ENCODE data around the gene RDH14.

Gene RDH14

DNA sequence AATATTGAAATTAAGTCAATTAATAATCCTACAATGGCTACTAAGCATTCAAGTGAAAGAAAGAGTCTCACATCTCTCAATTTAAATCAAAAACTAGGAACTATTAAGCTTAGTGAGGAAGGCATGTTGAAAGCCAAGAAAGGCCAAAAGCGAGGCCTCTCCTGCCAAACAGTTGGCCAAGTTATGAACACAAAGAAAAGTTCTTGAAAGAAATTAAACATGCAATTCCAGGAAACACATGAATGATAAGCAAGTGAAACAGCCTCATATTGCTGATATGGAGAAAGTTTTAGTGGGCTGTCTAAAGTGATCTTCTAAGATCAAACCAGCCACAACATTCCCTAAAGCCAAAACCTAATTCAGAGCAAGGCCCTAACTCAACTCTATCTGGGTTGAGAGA is 11.8 kb downstream of the RDH14 start:
- H3K4me2 ChIP-seq (ENCODE audit: low read length), result no peak overlapping the region
- H3F3A ChIP-seq (ENCODE audit: control insufficient read depth, insufficient read depth), result peaks cover 8% of the 10 kb centered on the region
- H3K9me2 ChIP-seq (replicated peaks; ENCODE audit: control insufficient read depth, low read length), result no peaks in the 10 kb centered on the region
- peaks cover 33% of the 10 kb centered on the region for H3K4me1 ChIP-seq (ENCODE audit: control insufficient read depth, low read length)
- H3K36me3 ChIP-seq (ENCODE audit: control insufficient read depth, low read length), result peaks cover 20% of the 10 kb centered on the region
- H4K20me1 ChIP-seq (ENCODE audit: control insufficient read depth, insufficient read depth, low read depth, low read length), result no peaks in the 10 kb centered on the region
- TF ChIP-seq EZH2phosphoT487 (IDR thresholded peaks at IDR 0.05; ENCODE audit: borderline replicate concordance, low read length), result no peak
- TF ChIP-seq, protein P1, sequence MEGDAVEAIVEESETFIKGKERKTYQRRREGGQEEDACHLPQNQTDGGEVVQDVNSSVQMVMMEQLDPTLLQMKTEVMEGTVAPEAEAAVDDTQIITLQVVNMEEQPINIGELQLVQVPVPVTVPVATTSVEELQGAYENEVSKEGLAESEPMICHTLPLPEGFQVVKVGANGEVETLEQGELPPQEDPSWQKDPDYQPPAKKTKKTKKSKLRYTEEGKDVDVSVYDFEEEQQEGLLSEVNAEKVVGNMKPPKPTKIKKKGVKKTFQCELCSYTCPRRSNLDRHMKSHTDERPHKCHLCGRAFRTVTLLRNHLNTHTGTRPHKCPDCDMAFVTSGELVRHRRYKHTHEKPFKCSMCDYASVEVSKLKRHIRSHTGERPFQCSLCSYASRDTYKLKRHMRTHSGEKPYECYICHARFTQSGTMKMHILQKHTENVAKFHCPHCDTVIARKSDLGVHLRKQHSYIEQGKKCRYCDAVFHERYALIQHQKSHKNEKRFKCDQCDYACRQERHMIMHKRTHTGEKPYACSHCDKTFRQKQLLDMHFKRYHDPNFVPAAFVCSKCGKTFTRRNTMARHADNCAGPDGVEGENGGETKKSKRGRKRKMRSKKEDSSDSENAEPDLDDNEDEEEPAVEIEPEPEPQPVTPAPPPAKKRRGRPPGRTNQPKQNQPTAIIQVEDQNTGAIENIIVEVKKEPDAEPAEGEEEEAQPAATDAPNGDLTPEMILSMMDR (IDR thresholded peaks at IDR 0.05; ENCODE audit: low read depth, low read length, poor library complexity, severe bottlenecking), result no peak
- H3K79me2 ChIP-seq (ENCODE audit: control insufficient read depth, low read length), result peaks cover 9% of the 10 kb centered on the region
- H3K27ac ChIP-seq (ENCODE audit: low read depth, low read length), result no peak overlapping the region
- no peak overlapping the region for H3K4me3 ChIP-seq (ENCODE audit: low read length)
- H3K27me3 ChIP-seq (ENCODE audit: control insufficient read depth, low read length), result no peaks in the 10 kb centered on the region
- H3K9me3 ChIP-seq (ENCODE audit: control insufficient read depth, insufficient read depth, low read length), result no peaks in the 10 kb centered on the region

DNA sequence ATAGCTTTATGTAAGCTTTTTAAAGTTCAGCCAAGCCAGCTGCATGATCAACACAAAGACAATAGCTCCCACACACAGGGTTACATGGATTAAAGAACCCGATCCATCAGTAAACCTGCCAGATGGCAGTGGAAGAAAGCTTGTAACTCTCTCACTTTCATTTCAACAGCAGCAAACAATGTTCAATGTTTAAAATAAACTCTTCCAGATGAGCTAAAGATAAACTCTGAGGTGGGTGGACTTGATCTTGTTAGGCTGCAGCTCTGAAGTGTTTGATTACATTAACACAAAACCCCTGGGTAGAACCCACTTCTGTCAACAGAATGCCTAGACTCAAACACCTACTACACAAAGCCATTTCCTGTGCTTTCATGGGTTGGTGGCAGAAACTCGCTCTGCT is 13.9 kb downstream of the RDH14 start:
- Histone ChIP-seq H3K9me2 (replicated peaks; ENCODE audit: control insufficient read depth, low read length) (no peaks in the 10 kb centered on the region), H3K27ac (ENCODE audit: low read depth, low read length) (peak overlapping the region; percentile 74), H3K79me2 (ENCODE audit: control insufficient read depth, low read length) (no peaks in the 10 kb centered on the region), H4K20me1 (ENCODE audit: control insufficient read depth, insufficient read depth, low read depth, low read length) (no peaks in the 10 kb centered on the region), H3K4me1 (ENCODE audit: control insufficient read depth, low read length) (peaks cover 33% of the 10 kb centered on the region), H3K27me3 (ENCODE audit: control insufficient read depth, low read length) (no peaks in the 10 kb centered on the region), H3K4me2 (ENCODE audit: low read length) (peak overlapping the region; percentile 82), H3F3A (ENCODE audit: control insufficient read depth, insufficient read depth) (peaks cover 8% of the 10 kb centered on the region), H3K9me3 (ENCODE audit: control insufficient read depth, insufficient read depth, low read length) (no peaks in the 10 kb centered on the region), H3K4me3 (ENCODE audit: low read length) (peak overlapping the region; percentile 62), H3K36me3 (ENCODE audit: control insufficient read depth, low read length) (peaks cover 3% of the 10 kb centered on the region; the same call in 1 of the 2 replicates)
- TF ChIP-seq, protein P1 (IDR thresholded peaks at IDR 0.05; ENCODE audit: low read depth, low read length, poor library complexity, severe bottlenecking), result no peak
- no peak for TF ChIP-seq EZH2phosphoT487 (IDR thresholded peaks at IDR 0.05; ENCODE audit: borderline replicate concordance, low read length)

DNA sequence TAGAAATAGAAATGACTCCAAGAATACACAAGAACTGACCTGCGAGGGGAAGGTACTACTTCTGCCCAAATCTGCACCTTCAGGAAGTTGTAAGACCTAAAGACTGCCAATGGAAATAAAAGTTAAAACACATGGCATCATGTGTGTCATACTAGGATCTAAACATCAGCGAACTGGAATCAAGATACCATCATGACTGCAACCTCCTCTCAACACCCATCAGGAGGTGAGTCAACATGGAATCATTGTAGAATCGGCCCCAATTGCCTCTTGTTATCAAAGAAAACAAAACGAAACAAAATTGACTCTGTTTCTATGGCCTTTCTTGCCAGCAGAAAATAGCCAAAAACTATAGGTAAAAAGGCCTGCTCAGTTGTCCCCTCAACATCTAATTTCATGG is 15.1 kb downstream of the RDH14 start:
- H3K36me3 ChIP-seq (ENCODE audit: control insufficient read depth, low read length), result 0 out of 2 replicates have a peak, but pooled peaks cover 3% of the 10 kb centered on the region
- H4K20me1 ChIP-seq (ENCODE audit: control insufficient read depth, insufficient read depth, low read depth, low read length), result no peaks in the 10 kb centered on the region
- peak overlapping the region; percentile 74; the same call in 1 of the 2 replicates for H3K27ac ChIP-seq (ENCODE audit: low read depth, low read length)
- peak overlapping the region; percentile 82; the same call in 1 of the 2 replicates for H3K4me2 ChIP-seq (ENCODE audit: low read length)
- TF ChIP-seq, protein P1 (IDR thresholded peaks at IDR 0.05; ENCODE audit: low read depth, low read length, poor library complexity, severe bottlenecking), result no peak
- no peak for TF ChIP-seq EZH2phosphoT487 (IDR thresholded peaks at IDR 0.05; ENCODE audit: borderline replicate concordance, low read length)
- H3K9me3 ChIP-seq (ENCODE audit: control insufficient read depth, insufficient read depth, low read length), result no peaks in the 10 kb centered on the region
- no peak overlapping the region for H3K4me3 ChIP-seq (ENCODE audit: low read length)
- H3K9me2 ChIP-seq (replicated peaks; ENCODE audit: control insufficient read depth, low read length), result no peaks in the 10 kb centered on the region
- peaks cover 33% of the 10 kb centered on the region for H3K4me1 ChIP-seq (ENCODE audit: control insufficient read depth, low read length)
- no peaks in the 10 kb centered on the region for H3K27me3 ChIP-seq (ENCODE audit: control insufficient read depth, low read length)
- H3F3A ChIP-seq (ENCODE audit: control insufficient read depth, insufficient read depth), result peaks cover 8% of the 10 kb centered on the region
- no peaks in the 10 kb centered on the region for H3K79me2 ChIP-seq (ENCODE audit: control insufficient read depth, low read length)

Data from DOHH2 (cell line).